ENCODE results near the gene BLID.

DNA sequence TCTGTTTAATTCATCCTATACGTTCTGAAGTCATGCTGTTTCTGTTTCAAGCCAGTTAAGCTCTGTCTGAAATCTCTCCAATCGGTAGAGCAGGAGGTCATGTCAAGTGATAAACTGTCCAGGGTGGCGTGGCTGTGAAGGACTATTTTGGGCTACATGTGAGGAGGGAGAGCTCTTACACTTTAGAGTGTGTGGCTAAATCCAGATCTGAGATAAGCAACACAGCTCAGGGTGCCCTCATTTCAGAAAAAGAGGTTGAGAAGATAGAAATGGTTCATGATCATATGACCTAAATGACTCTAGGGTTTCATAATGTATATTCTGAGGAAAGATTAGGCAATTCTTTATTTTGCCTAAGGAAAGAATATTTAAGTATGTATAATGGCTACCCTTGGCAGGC, 8.4 kb downstream of the BLID start:
- TF ChIP-seq, protein P1, sequence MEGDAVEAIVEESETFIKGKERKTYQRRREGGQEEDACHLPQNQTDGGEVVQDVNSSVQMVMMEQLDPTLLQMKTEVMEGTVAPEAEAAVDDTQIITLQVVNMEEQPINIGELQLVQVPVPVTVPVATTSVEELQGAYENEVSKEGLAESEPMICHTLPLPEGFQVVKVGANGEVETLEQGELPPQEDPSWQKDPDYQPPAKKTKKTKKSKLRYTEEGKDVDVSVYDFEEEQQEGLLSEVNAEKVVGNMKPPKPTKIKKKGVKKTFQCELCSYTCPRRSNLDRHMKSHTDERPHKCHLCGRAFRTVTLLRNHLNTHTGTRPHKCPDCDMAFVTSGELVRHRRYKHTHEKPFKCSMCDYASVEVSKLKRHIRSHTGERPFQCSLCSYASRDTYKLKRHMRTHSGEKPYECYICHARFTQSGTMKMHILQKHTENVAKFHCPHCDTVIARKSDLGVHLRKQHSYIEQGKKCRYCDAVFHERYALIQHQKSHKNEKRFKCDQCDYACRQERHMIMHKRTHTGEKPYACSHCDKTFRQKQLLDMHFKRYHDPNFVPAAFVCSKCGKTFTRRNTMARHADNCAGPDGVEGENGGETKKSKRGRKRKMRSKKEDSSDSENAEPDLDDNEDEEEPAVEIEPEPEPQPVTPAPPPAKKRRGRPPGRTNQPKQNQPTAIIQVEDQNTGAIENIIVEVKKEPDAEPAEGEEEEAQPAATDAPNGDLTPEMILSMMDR (conservative IDR thresholded peaks at IDR 0.05; ENCODE audit: low read depth, low read length) = no peak
- no peak for TF ChIP-seq EZH2 (IDR thresholded peaks at IDR 0.05; ENCODE audit: low read length, unreplicated experiment)
- no peak for TF ChIP-seq EZH2phosphoT487 (IDR thresholded peaks at IDR 0.05; ENCODE audit: borderline replicate concordance, low read length)

Measured in PC-3 (cell line).